Neural cell (in vitro differentiated cells): ENCODE measurements around the gene RAPGEF4. TPM values are rescaled to one million over a fixed set of nuclear protein-coding genes. Genes with fewer than 3 reads are reported as not detected.

Experiments used
- H2AFZ ChIP-seq: fragments of 200-600, 300-800 bp; sonication (generic), shearing (Covaris generic); 2 replicates; pipeline ENCODE4 v1.6.0; 2014; ENCODE audit warnings: low read depth, mild to moderate bottlenecking, antibody characterized with exemption, low read length, moderate library complexity
- H3F3A ChIP-seq: fragments of 200-600 bp; shearing (Covaris generic); 2 replicates; pipeline ENCODE4 v1.6.1; 2016; ENCODE audit warnings: mild to moderate bottlenecking, moderate library complexity, mixed read lengths, antibody characterized with exemption, low read length; ENCODE audit not compliant: insufficient read depth, poor library complexity, severe bottlenecking
- H3K27ac ChIP-seq: fragments of 200-600, 300-800 bp; sonication (generic), shearing (Covaris generic); 2 replicates; pipeline ENCODE4 v1.5.1; 2014; ENCODE audit warnings: mild to moderate bottlenecking, low read length, moderate library complexity
- H3K27me3 ChIP-seq: fragments of 300-800, 200-600 bp; sonication (generic), shearing (Covaris generic); 2 replicates; pipeline ENCODE4 v1.6.0; 2014; ENCODE audit warnings: mild to moderate bottlenecking, low read depth, low read length, moderate library complexity; ENCODE audit not compliant: insufficient read depth
- H3K36me3 ChIP-seq: fragments of 300-800, 200-600 bp; sonication (generic), shearing (Covaris generic); 2 replicates; pipeline ENCODE4 v1.5.1; 2014; ENCODE audit warnings: mild to moderate bottlenecking, antibody characterized with exemption, low read length, moderate library complexity; ENCODE audit not compliant: insufficient read depth
- H3K4me2 ChIP-seq: fragments of 300-800, 200-600 bp; sonication (generic), shearing (Covaris generic); 2 replicates; pipeline ENCODE4 v1.6.0; 2014; ENCODE audit warnings: mild to moderate bottlenecking, low read length
- H3K4me3 ChIP-seq: fragments of 300-800, 200-600 bp; sonication (generic), shearing (Covaris generic); 2 replicates; pipeline ENCODE4 v1.5.1; 2014; ENCODE audit warnings: mild to moderate bottlenecking, low read length, moderate library complexity
- H3K79me2 ChIP-seq: fragments of 200-600 bp; shearing (Covaris generic); replicated peaks from 2 replicates; pipeline ENCODE4 v1.6.0; 2014; ENCODE audit warnings: mild to moderate bottlenecking, low read length, moderate library complexity; ENCODE audit not compliant: insufficient read depth
- H3K9ac ChIP-seq: fragments of 300-800, 200-600 bp; sonication (generic), shearing (Covaris generic); 2 replicates; pipeline ENCODE4 v1.6.1; 2016; ENCODE audit warnings: mild to moderate bottlenecking, low read length, mixed read lengths
- H3K9me2 ChIP-seq: fragments of 200-600 bp; shearing (Covaris generic); 2 replicates; pipeline ENCODE4 v1.6.1; 2016; ENCODE audit warnings: mild to moderate bottlenecking, low read length, mixed read lengths; ENCODE audit not compliant: insufficient read depth
- H3K9me3 ChIP-seq: fragments of 200-600, 300-800 bp; sonication (generic), shearing (Covaris generic); 2 replicates; pipeline ENCODE4 v1.6.1; 2016; ENCODE audit warnings: mild to moderate bottlenecking, mixed run types, low read length, moderate library complexity, mixed read lengths
- H4K20me1 ChIP-seq: fragments of 200-600 bp; shearing (Covaris generic); 2 replicates; pipeline ENCODE4 v1.6.1; 2016; ENCODE audit warnings: mild to moderate bottlenecking, mixed run types; ENCODE audit not compliant: insufficient read depth
- CTCF ChIP-seq: fragments of 450-650 bp; IDR thresholded peaks from 2 replicates; pipeline ENCODE4 v1.5.1; 2014; ENCODE audit warnings: antibody characterized with exemption, mild to moderate bottlenecking, moderate library complexity; ENCODE audit not compliant: poor library complexity, severe bottlenecking
- EP300 ChIP-seq: fragments of 450-650 bp; conservative IDR thresholded peaks from 2 replicates; pipeline ENCODE4 v1.6.1; 2014; ENCODE audit warnings: antibody characterized with exemption, mild to moderate bottlenecking, moderate library complexity; ENCODE audit not compliant: poor library complexity, severe bottlenecking
- EZH2 ChIP-seq: fragments of 200-600, 300-800 bp; shearing (Covaris generic), sonication (generic); IDR thresholded peaks from 2 replicates; pipeline ENCODE4 v1.6.1; 2014; ENCODE audit warnings: antibody characterized with exemption, low read length, borderline replicate concordance, mild to moderate bottlenecking; ENCODE audit not compliant: insufficient read depth, poor library complexity, severe bottlenecking
- MXI1 ChIP-seq: fragments of 450-650 bp; conservative IDR thresholded peaks from 2 replicates; pipeline ENCODE4 v1.6.1; 2014; ENCODE audit warnings: antibody characterized with exemption, mild to moderate bottlenecking; ENCODE audit not compliant: poor library complexity, severe bottlenecking
- POLR2AphosphoS5 ChIP-seq: IDR thresholded peaks from 2 replicates; pipeline ENCODE4 v1.6.1; 2012
- RAD21 ChIP-seq: fragments of 450-650 bp; conservative IDR thresholded peaks from 2 replicates; pipeline ENCODE4 v1.6.1; 2014; ENCODE audit warnings: antibody characterized with exemption, mild to moderate bottlenecking, moderate library complexity
- SMC3 ChIP-seq: fragments of 450-650 bp; conservative IDR thresholded peaks from 2 replicates; pipeline ENCODE4 v1.6.1; 2014; ENCODE audit warnings: antibody characterized with exemption, mild to moderate bottlenecking, moderate library complexity; ENCODE audit not compliant: poor library complexity
- TAF1 ChIP-seq: IDR thresholded peaks from 2 replicates; pipeline ENCODE4 v1.6.1; 2012; ENCODE audit warnings: low read depth
- polyA plus RNA-seq: library from polyadenylated mRNA; depleted of rRNA; stranded (reverse); fragments of >200 nt; gene quantifications from 2 replicates; pipeline ENCODE4 v1.2.3, GENCODE V29; 2014
- TF ChIP-seq, protein P1 (sequence below): IDR thresholded peaks from 2 replicates; pipeline ENCODE4 v1.6.1; 2012; ENCODE audit warnings: borderline replicate concordance

RAPGEF4 gene
- polyA plus RNA-seq, 1 donor from 2014 or later: 10.4 TPM

DNA sequence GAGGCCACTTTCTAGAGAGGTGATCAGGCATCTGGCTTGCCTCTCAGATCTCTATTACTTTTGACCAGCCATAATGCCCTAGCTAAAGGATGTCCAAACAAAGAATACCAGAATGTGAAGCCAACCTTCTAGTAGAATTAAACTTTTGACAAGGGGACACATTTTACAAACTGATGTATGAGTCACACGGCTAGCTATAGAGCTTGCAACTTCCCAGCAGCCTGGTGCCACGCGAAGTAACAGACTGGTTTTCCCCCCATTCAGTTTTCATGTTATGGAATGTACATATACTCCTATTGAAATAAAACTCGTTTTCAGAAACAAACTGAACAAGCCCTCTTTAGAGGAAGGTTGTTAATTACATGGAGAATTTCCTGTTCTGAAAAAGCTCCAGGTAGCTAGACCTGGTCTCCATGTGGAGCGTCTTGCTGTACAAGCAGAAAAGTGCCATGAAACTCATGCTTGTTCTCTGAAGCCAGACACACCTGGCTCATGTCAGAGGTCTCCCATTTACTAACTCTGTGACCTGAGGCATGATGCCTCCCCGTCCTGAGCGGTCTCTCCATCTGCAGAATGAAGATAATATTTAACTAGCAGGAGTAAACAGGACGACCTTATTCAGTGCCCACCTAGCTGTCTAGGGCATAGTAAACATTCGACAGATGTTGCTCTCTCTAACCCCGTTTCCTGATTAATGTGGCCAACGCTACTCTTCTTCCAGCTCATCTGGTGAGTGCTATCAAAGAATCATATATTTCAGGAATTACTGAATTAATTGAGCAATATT lies 258.5 kb downstream of the RAPGEF4 start:
- Histone ChIP-seq H4K20me1 (no peaks in the 10 kb centered on the region), H3K4me2 (no peak overlapping the region), H3K9ac (no peak overlapping the region), H3K4me3 (no peak overlapping the region), H3K9me2 (no peaks in the 10 kb centered on the region), H3K79me2 (no peaks in the 10 kb centered on the region), H3F3A (no peaks in the 10 kb centered on the region), H3K9me3 (no peaks in the 10 kb centered on the region), H2AFZ (no peak overlapping the region), H3K36me3 (no peaks in the 10 kb centered on the region), H3K27me3 (no peaks in the 10 kb centered on the region), H3K27ac (no peak overlapping the region)
- no peak for TF ChIP-seq RAD21
- no peak for TF ChIP-seq MXI1
- TF ChIP-seq SMC3: no peak
- TF ChIP-seq EZH2: no peak
- no peak for TF ChIP-seq CTCF
- TF ChIP-seq TAF1: no peak
- TF ChIP-seq POLR2AphosphoS5: no peak
- TF ChIP-seq, protein P1, sequence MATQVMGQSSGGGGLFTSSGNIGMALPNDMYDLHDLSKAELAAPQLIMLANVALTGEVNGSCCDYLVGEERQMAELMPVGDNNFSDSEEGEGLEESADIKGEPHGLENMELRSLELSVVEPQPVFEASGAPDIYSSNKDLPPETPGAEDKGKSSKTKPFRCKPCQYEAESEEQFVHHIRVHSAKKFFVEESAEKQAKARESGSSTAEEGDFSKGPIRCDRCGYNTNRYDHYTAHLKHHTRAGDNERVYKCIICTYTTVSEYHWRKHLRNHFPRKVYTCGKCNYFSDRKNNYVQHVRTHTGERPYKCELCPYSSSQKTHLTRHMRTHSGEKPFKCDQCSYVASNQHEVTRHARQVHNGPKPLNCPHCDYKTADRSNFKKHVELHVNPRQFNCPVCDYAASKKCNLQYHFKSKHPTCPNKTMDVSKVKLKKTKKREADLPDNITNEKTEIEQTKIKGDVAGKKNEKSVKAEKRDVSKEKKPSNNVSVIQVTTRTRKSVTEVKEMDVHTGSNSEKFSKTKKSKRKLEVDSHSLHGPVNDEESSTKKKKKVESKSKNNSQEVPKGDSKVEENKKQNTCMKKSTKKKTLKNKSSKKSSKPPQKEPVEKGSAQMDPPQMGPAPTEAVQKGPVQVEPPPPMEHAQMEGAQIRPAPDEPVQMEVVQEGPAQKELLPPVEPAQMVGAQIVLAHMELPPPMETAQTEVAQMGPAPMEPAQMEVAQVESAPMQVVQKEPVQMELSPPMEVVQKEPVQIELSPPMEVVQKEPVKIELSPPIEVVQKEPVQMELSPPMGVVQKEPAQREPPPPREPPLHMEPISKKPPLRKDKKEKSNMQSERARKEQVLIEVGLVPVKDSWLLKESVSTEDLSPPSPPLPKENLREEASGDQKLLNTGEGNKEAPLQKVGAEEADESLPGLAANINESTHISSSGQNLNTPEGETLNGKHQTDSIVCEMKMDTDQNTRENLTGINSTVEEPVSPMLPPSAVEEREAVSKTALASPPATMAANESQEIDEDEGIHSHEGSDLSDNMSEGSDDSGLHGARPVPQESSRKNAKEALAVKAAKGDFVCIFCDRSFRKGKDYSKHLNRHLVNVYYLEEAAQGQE: no peak
- TF ChIP-seq EP300: no peak

GRCh38 chr2:172994864-172995263 lies 259.2 kb downstream of the RAPGEF4 start:
- Histone ChIP-seq H3K27ac (no peak overlapping the region), H2AFZ (no peak overlapping the region), H3K36me3 (no peaks in the 10 kb centered on the region), H3K79me2 (no peaks in the 10 kb centered on the region), H3K9me2 (no peaks in the 10 kb centered on the region), H3K4me2 (no peak overlapping the region), H3F3A (no peaks in the 10 kb centered on the region), H3K9ac (no peak overlapping the region), H3K9me3 (no peaks in the 10 kb centered on the region), H4K20me1 (no peaks in the 10 kb centered on the region), H3K27me3 (no peaks in the 10 kb centered on the region), H3K4me3 (no peak overlapping the region)
- TF ChIP-seq EZH2 (no peak), MXI1 (no peak), CTCF (no peak), SMC3 (no peak), TAF1 (no peak), EP300 (no peak), RAD21 (no peak), POLR2AphosphoS5 (no peak)
- TF ChIP-seq, protein P1: no peak
